BLaER1 (cell line): ENCODE measurements around the gene LAMA1.
"Not testable (repeated sequence)": the region's sequence is repeated elsewhere in the genome, so short reads cannot be mapped to it uniquely, and the experiment has no call there.

Experiments used
- H3K27ac ChIP-seq: shearing (Covaris generic); formaldehyde crosslinking; 2 replicates; pipeline ENCODE4 v1.8.1; 2022
- H3K27me3 ChIP-seq: shearing (Covaris generic); formaldehyde crosslinking; 2 replicates; pipeline ENCODE4 v1.8.1; 2022
- H3K36me3 ChIP-seq: shearing (Covaris generic); formaldehyde crosslinking; 2 replicates; pipeline ENCODE4 v1.8.1; 2022
- H3K4me1 ChIP-seq: shearing (Covaris generic); formaldehyde crosslinking; 2 replicates; pipeline ENCODE4 v1.8.1; 2022
- H3K4me2 ChIP-seq: shearing (Covaris generic); formaldehyde crosslinking; 2 replicates; pipeline ENCODE4 v1.8.1; 2022
- H3K4me3 ChIP-seq: shearing (Covaris generic); formaldehyde crosslinking; 2 replicates; pipeline ENCODE4 v1.8.1; 2022
- H3K9ac ChIP-seq: shearing (Covaris generic); formaldehyde crosslinking; 2 replicates; pipeline ENCODE4 v1.8.1; 2022
- H3K9me3 ChIP-seq: shearing (Covaris generic); formaldehyde crosslinking; 2 replicates; pipeline ENCODE4 v1.8.1; 2022
- H4K20me1 ChIP-seq: shearing (Covaris generic); formaldehyde crosslinking; 2 replicates; pipeline ENCODE4 v1.8.1; 2022
- Cebpa-rat ChIP-seq: shearing (Covaris generic); IDR thresholded peaks from 2 replicates; pipeline ENCODE4 v1.8.1; 2022

The LAMA1 gene

GRCh38 chr18:6939972-6940371 lies 177.6 kb downstream of the LAMA1 start:
- H3K4me2 ChIP-seq: no peak overlapping the region
- H3K27ac ChIP-seq: no peak overlapping the region
- H3K27me3 ChIP-seq: no peaks in the 10 kb centered on the region

GRCh38 chr18:6938403-6938802 lies 179.2 kb downstream of the LAMA1 start:
- H3K4me1 ChIP-seq: not testable (repeated sequence)

More at GRCh38 chr18:6939972-6940371, 177.6 kb downstream of the LAMA1 start:
- no peak overlapping the region for H3K9ac ChIP-seq
- H3K9me3 ChIP-seq: no peaks in the 10 kb centered on the region
- no peaks in the 10 kb centered on the region for H3K4me1 ChIP-seq
- H4K20me1 ChIP-seq: no peaks in the 10 kb centered on the region
- H3K4me3 ChIP-seq: no peak overlapping the region
- no peak for TF ChIP-seq Cebpa-rat
- no peaks in the 10 kb centered on the region for H3K36me3 ChIP-seq

GRCh38 chr18:6938003-6938402 lies 179.6 kb downstream of the LAMA1 start:
- Histone ChIP-seq H3K27me3 (no peaks in the 10 kb centered on the region), H3K9ac (no peak overlapping the region), H4K20me1 (no peaks in the 10 kb centered on the region), H3K4me3 (no peak overlapping the region), H3K4me2 (no peak overlapping the region), H3K4me1 (no peaks in the 10 kb centered on the region), H3K9me3 (no peaks in the 10 kb centered on the region), H3K36me3 (no peaks in the 10 kb centered on the region), H3K27ac (no peak overlapping the region)
- no peak for TF ChIP-seq Cebpa-rat

More at GRCh38 chr18:6938403-6938802, 179.2 kb downstream of the LAMA1 start:
- not testable (repeated sequence) for H3K27ac ChIP-seq, H3K4me2 ChIP-seq, H3K9ac ChIP-seq, H3K4me3 ChIP-seq, H3K36me3 ChIP-seq, H3K9me3 ChIP-seq, H4K20me1 ChIP-seq, H3K27me3 ChIP-seq

GRCh38 chr18:6934859-6935258 lies 182.7 kb downstream of the LAMA1 start:
- Histone ChIP-seq H3K4me1 (no peaks in the 10 kb centered on the region), H3K27me3 (no peaks in the 10 kb centered on the region), H4K20me1 (no peaks in the 10 kb centered on the region), H3K36me3 (no peaks in the 10 kb centered on the region), H3K9me3 (no peaks in the 10 kb centered on the region), H3K27ac (no peak overlapping the region), H3K4me2 (no peak overlapping the region), H3K4me3 (no peak overlapping the region), H3K9ac (no peak overlapping the region)
- no peak for TF ChIP-seq Cebpa-rat

GRCh38 chr18:6929370-6930102 lies 188.1 kb downstream of the LAMA1 start:
- no peaks in the 10 kb centered on the region for H4K20me1 ChIP-seq
- H3K4me1 ChIP-seq: 0 out of 2 replicates have a peak, but pooled peaks cover 6% of the 10 kb centered on the region
- no peak overlapping the region for H3K27ac ChIP-seq
- H3K9me3 ChIP-seq: no peaks in the 10 kb centered on the region
- H3K27me3 ChIP-seq: no peaks in the 10 kb centered on the region
- no peak for TF ChIP-seq Cebpa-rat
- H3K4me2 ChIP-seq: no peak overlapping the region
- H3K4me3 ChIP-seq: no peak overlapping the region
- no peaks in the 10 kb centered on the region for H3K36me3 ChIP-seq
- H3K9ac ChIP-seq: no peak overlapping the region

GRCh38 chr18:6928359-6928758 lies 189.2 kb downstream of the LAMA1 start:
- H3K9me3 ChIP-seq: no peaks in the 10 kb centered on the region
- no peak overlapping the region for H3K4me3 ChIP-seq
- H3K36me3 ChIP-seq: no peaks in the 10 kb centered on the region
- H3K4me1 ChIP-seq: 0 out of 2 replicates have a peak, but pooled peaks cover 6% of the 10 kb centered on the region
- no peak overlapping the region for H3K9ac ChIP-seq
- H3K27me3 ChIP-seq: no peaks in the 10 kb centered on the region
- TF ChIP-seq Cebpa-rat: no peak
- no peak overlapping the region for H3K27ac ChIP-seq
- no peaks in the 10 kb centered on the region for H4K20me1 ChIP-seq
- H3K4me2 ChIP-seq: no peak overlapping the region

GRCh38 chr18:6927153-6927552 lies 190.4 kb downstream of the LAMA1 start:
- H3K9ac ChIP-seq: no peak overlapping the region
- TF ChIP-seq Cebpa-rat: no peak
- no peak overlapping the region for H3K4me3 ChIP-seq
- H3K27ac ChIP-seq: no peak overlapping the region
- H3K36me3 ChIP-seq: no peaks in the 10 kb centered on the region
- H3K4me2 ChIP-seq: no peak overlapping the region
- H3K4me1 ChIP-seq: 0 out of 2 replicates have a peak, but pooled peaks cover 6% of the 10 kb centered on the region
- no peaks in the 10 kb centered on the region for H3K9me3 ChIP-seq
- no peaks in the 10 kb centered on the region for H3K27me3 ChIP-seq
- H4K20me1 ChIP-seq: no peaks in the 10 kb centered on the region

GRCh38 chr18:6923220-6923619 lies 194.4 kb downstream of the LAMA1 start:
- Histone ChIP-seq H3K4me3 (no peak overlapping the region), H3K9me3 (no peaks in the 10 kb centered on the region), H3K36me3 (no peaks in the 10 kb centered on the region), H3K27me3 (no peaks in the 10 kb centered on the region), H3K4me1 (0 out of 2 replicates have a peak, but pooled peaks cover 5% of the 10 kb centered on the region), H3K9ac (no peak overlapping the region), H4K20me1 (no peaks in the 10 kb centered on the region), H3K4me2 (no peak overlapping the region), H3K27ac (no peak overlapping the region)
- TF ChIP-seq Cebpa-rat: no peak

GRCh38 chr18:6921571-6921970 lies 196.0 kb downstream of the LAMA1 start:
- no peaks in the 10 kb centered on the region for H3K36me3 ChIP-seq
- TF ChIP-seq Cebpa-rat: no peak

GRCh38 chr18:6920099-6920955 lies 197.3 kb downstream of the LAMA1 start:
- H3K36me3 ChIP-seq: no peaks in the 10 kb centered on the region
- no peak overlapping the region for H3K4me2 ChIP-seq
- no peak overlapping the region for H3K27ac ChIP-seq
- no peaks in the 10 kb centered on the region for H3K4me1 ChIP-seq
- H3K4me3 ChIP-seq: no peak overlapping the region
- H3K9ac ChIP-seq: no peak overlapping the region
- TF ChIP-seq Cebpa-rat: no peak
- no peaks in the 10 kb centered on the region for H3K27me3 ChIP-seq
- H3K9me3 ChIP-seq: no peaks in the 10 kb centered on the region
- no peaks in the 10 kb centered on the region for H4K20me1 ChIP-seq

More at GRCh38 chr18:6921571-6921970, 196.0 kb downstream of the LAMA1 start:
- Histone ChIP-seq H3K27ac (no peak overlapping the region), H3K4me3 (no peak overlapping the region), H3K27me3 (no peaks in the 10 kb centered on the region), H3K4me2 (no peak overlapping the region), H3K4me1 (no peaks in the 10 kb centered on the region), H3K9ac (no peak overlapping the region), H4K20me1 (no peaks in the 10 kb centered on the region), H3K9me3 (no peaks in the 10 kb centered on the region)
